Dedifferentiated amniotic fluid mesenchymal stem cell (primary cell): Measurements from ENCODE around the gene GINM1.

Experiments used
- DNase-seq: peaks from one replicate; pipeline ENCODE4 v3.0.0-alpha.2; 2016; ENCODE audit errors: extremely low spot score

GINM1 gene

GRCh38 chr6:149593408-149593807 lies 27.2 kb downstream of the GINM1 start:
- no peak for DNase-seq

GRCh38 chr6:149600508-149600907 lies 34.3 kb downstream of the GINM1 start:
- no peak for DNase-seq

GRCh38 chr6:149608381-149608982 lies 42.3 kb downstream of the GINM1 start:
- no peak for DNase-seq

- no peak for DNase-seq
These were observed 48.2 kb downstream of the GINM1 start for GRCh38 chr6:149614337-149614736.

GRCh38 chr6:149615805-149616204 lies 49.6 kb downstream of the GINM1 start:
- DNase-seq, result no peak

GRCh38 chr6:149627672-149628071 lies 61.5 kb downstream of the GINM1 start:
- no peak for DNase-seq

GRCh38 chr6:149628875-149629510 lies 62.8 kb downstream of the GINM1 start:
- DNase-seq, result no peak

- DNase-seq, result no peak
These were observed 68.1 kb downstream of the GINM1 start for GRCh38 chr6:149634315-149634714.

- peak; percentile 45 for DNase-seq
These were observed 69.9 kb downstream of the GINM1 start for GRCh38 chr6:149636124-149636523.
